Endothelial cell (in vitro differentiated cells): ENCODE data around the gene LCORL. TPM values are rescaled to one million over a fixed set of nuclear protein-coding genes. Genes with fewer than 3 reads are reported as not detected.

ENCODE experiments used
- DNase-seq: peaks from one replicate; pipeline ENCODE4 v3.0.0; 2021; ENCODE audit warnings: low spot score
- H3K27ac Mint-ChIP-seq: one replicate; pipeline ENCODE4 v1.8.0; 2021; ENCODE audit warnings: mixed read lengths, inconsistent platforms; ENCODE audit not compliant: unreplicated experiment
- H3K27me3 Mint-ChIP-seq: one replicate; pipeline ENCODE4 v1.8.0; 2021; ENCODE audit warnings: mild to moderate bottlenecking, moderate library complexity, mixed read lengths, inconsistent platforms; ENCODE audit not compliant: unreplicated experiment
- H3K36me3 Mint-ChIP-seq: one replicate; pipeline ENCODE4 v1.8.0; 2021; ENCODE audit warnings: mild to moderate bottlenecking, low read depth, mixed read lengths, inconsistent platforms; ENCODE audit not compliant: unreplicated experiment
- H3K4me1 Mint-ChIP-seq: one replicate; pipeline ENCODE4 v1.8.0; 2021; ENCODE audit warnings: mild to moderate bottlenecking, mixed read lengths, inconsistent platforms; ENCODE audit not compliant: unreplicated experiment
- H3K4me3 Mint-ChIP-seq: one replicate; pipeline ENCODE4 v1.8.0; 2021; ENCODE audit warnings: mild to moderate bottlenecking, mixed read lengths, inconsistent platforms; ENCODE audit not compliant: unreplicated experiment
- H3K9me3 Mint-ChIP-seq: one replicate; pipeline ENCODE4 v1.8.0; 2021; ENCODE audit warnings: mixed read lengths, inconsistent platforms; ENCODE audit not compliant: unreplicated experiment
- total RNA-seq: library from RNA; stranded (reverse); fragmentation: NEBNext Ultra II Directional; extraction: Animal tissue kit (Norgen Biotek cat#: 25700); gene quantifications from one replicate; pipeline ENCODE4 v1.2.1, GENCODE V29; 2021; ENCODE audit not compliant: unreplicated experiment
- TF ChIP-seq, protein P1 (sequence below): fragments of 200-600 bp; sonication (generic); IDR thresholded peaks from one replicate; pipeline ENCODE4 v1.5.0; 2021; ENCODE audit warnings: antibody characterized with exemption; ENCODE audit not compliant: unreplicated experiment

Gene LCORL
- total RNA-seq, 1 donor from 2014 or later: 18.4 TPM

DNA sequence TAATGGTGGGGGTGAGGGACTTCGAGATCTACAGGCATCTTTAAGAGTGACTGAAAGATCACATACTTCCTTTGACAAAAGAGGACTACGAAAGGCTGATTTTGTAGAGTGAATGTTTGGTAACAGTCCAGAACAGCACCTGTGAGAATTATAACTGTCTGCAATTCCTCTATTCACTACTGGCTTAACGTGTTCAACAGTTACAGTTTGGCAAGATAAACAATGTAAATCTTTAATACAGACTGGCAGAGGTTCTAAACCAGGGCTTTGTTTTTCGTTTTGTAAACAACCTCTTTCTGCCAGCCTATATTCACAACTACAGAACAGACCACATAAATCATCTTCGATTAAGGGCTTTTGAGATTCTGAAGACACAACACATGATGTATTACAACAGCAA is 143.9 kb downstream of the LCORL start:
- Mint-ChIP-seq H3K9me3 (no peaks in the 10 kb centered on the region), H3K4me1 (no peaks in the 10 kb centered on the region), H3K27ac (no peak overlapping the region), H3K36me3 (no peaks in the 10 kb centered on the region), H3K27me3 (no peaks in the 10 kb centered on the region), H3K4me3 (no peak overlapping the region)
- no peak for DNase-seq
- TF ChIP-seq, protein P1, sequence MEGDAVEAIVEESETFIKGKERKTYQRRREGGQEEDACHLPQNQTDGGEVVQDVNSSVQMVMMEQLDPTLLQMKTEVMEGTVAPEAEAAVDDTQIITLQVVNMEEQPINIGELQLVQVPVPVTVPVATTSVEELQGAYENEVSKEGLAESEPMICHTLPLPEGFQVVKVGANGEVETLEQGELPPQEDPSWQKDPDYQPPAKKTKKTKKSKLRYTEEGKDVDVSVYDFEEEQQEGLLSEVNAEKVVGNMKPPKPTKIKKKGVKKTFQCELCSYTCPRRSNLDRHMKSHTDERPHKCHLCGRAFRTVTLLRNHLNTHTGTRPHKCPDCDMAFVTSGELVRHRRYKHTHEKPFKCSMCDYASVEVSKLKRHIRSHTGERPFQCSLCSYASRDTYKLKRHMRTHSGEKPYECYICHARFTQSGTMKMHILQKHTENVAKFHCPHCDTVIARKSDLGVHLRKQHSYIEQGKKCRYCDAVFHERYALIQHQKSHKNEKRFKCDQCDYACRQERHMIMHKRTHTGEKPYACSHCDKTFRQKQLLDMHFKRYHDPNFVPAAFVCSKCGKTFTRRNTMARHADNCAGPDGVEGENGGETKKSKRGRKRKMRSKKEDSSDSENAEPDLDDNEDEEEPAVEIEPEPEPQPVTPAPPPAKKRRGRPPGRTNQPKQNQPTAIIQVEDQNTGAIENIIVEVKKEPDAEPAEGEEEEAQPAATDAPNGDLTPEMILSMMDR: no peak

DNA sequence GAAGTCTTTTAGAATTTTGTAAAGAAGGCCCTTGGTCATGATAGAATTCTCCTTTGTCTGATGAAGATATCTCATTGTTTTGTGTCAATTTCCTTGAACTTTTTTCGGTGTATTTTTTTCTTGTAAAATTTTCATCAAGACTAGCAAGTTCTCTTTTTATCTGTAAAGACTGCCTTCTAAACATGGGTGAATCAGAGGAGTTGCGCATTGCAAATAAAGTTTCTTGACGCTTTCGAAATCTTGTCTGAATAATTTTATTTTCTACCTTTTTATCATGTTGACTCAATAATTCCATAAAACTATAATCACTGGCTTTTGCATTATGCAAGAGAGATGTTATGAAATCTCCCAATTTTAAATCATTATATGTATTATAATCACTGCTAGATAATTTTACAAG is 144.6 kb downstream of the LCORL start:
- TF ChIP-seq, protein P1: no peak
- Mint-ChIP-seq H3K4me3 (no peak overlapping the region), H3K27ac (no peak overlapping the region), H3K36me3 (no peaks in the 10 kb centered on the region), H3K4me1 (no peaks in the 10 kb centered on the region), H3K27me3 (no peaks in the 10 kb centered on the region), H3K9me3 (no peaks in the 10 kb centered on the region)
- no peak for DNase-seq

DNA sequence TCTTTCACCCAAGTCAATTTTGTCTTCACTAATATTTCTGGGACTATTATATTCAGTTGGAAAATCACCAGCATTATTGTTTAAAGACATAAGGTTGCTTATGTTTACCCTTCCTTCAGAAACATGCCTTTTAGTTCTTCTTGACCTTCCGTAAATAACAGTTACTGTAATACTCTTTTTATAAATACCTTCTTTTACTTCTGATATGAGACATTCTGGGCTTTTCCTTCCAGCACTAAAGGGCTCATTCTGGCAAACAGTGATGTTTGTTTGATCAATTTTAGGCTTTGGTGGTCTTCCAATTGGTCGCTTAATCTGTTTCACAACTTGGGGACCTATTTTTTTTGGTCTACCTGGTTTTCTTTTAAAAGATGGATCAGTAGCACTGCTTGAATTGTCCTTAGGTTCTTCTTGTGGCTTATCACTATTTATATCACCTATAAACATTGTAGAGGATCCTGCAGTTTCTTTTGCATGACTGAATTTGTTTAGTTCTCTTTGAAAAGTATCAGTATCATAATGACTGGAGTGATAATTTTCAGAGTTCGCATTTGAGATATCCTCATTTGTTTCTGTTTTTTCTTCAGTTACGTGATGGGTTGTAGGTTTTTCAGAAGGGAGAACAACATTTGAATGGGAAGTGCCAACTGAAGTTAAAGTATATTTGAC is 146.0 kb downstream of the LCORL start:
- Mint-ChIP-seq H3K4me3 (no peak overlapping the region), H3K4me1 (no peaks in the 10 kb centered on the region), H3K9me3 (no peaks in the 10 kb centered on the region), H3K36me3 (no peaks in the 10 kb centered on the region), H3K27ac (no peak overlapping the region), H3K27me3 (no peaks in the 10 kb centered on the region)
- no peak for DNase-seq
- TF ChIP-seq, protein P1: no peak

DNA sequence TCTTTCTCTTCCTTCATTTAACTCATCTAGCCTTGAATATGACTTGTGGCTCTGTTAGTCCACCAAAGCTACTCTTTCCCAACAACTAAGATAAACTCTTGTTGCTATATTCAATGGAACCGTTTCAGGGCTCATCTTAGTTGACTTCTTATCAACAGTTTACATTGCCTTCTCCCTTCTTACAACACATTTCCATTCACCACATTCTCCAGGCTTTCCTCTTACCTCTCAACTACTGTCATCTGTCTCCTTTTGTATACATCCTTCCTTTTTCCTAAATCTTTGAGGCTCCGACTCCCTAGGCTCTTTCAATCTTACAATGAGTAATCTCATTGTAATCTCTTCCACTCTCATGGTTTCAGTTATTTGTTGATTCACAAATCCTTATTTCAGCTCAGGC is 152.2 kb downstream of the LCORL start:
- H3K4me1 Mint-ChIP-seq: no peaks in the 10 kb centered on the region
- no peaks in the 10 kb centered on the region for H3K36me3 Mint-ChIP-seq
- H3K27ac Mint-ChIP-seq: no peak overlapping the region
- TF ChIP-seq, protein P1: no peak
- no peaks in the 10 kb centered on the region for H3K9me3 Mint-ChIP-seq
- no peak for DNase-seq
- no peaks in the 10 kb centered on the region for H3K27me3 Mint-ChIP-seq
- no peak overlapping the region for H3K4me3 Mint-ChIP-seq

DNA sequence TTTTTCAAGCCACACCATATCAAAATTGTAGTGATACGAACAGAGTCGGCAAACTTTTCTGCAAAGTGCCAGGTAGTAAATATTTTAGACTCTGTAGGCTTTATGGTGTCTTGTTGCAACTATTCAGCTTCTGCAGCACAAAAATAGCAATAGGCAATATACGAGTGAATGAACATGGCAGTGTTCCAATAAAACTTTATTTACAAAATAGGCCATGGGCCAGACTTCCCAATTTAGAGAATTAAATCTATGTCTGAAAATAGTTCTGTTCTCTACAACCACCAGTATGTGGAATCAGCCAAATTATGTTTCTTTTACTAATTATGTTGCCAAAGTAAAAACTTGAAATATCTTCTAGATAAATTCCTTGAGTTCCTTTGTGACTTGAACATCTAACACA is 154.3 kb downstream of the LCORL start:
- Mint-ChIP-seq H3K27me3 (peaks cover 2% of the 10 kb centered on the region), H3K27ac (no peak overlapping the region), H3K4me1 (no peaks in the 10 kb centered on the region), H3K36me3 (peaks cover 11% of the 10 kb centered on the region), H3K4me3 (no peak overlapping the region), H3K9me3 (no peaks in the 10 kb centered on the region)
- DNase-seq: no peak
- TF ChIP-seq, protein P1: no peak
